ENCODE data around the gene ANTXR2.
"Not testable (repeated sequence)": the region's sequence is repeated elsewhere in the genome, so short reads cannot be mapped to it uniquely, and the experiment has no call there.

- not testable (repeated sequence) for TF ChIP-seq POLR2A, CTCF (IDR thresholded peaks at IDR 0.05)
These were observed 184.0 kb downstream of the ANTXR2 start for GRCh38 chr4:79889026-79889425.

Data from lower leg skin (tissue), 3 donors.